LNCaP clone FGC (cell line): Measurements from ENCODE around the gene LAMA2.

Experiments
- DNase-seq: peaks from one replicate; pipeline ENCODE4 v3.0.0-alpha.2; 2011; ENCODE audit warnings: low read depth
- H3K4me3 ChIP-seq: 2 replicates; pipeline ENCODE4 v1.5.1; 2011; ENCODE audit warnings: mild to moderate bottlenecking, low read depth, low read length, control low read depth
- TF ChIP-seq, protein P1 (sequence below): IDR thresholded peaks from 2 replicates; pipeline ENCODE4 v1.5.1; 2012; ENCODE audit warnings: mild to moderate bottlenecking; ENCODE audit not compliant: control insufficient read depth, insufficient read depth; ENCODE audit errors: extremely low read depth

Gene LAMA2

DNA sequence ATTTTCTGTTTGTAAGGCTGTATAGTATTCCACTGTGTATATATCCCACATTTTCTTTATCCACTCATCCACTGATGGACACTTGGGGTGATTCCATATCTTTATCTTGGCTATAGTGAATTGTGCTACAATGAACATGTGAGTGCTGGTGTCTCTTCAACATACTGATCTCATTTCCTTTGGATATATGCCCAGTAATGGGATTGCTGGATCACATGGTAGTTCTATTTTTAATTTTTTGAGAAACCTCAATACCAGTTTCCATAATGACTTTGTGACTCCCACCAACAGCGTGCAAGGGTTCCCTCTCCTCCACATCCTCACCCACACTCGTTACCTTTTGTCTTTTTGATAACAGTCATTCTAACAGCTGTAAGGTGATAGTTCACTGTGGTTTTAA lies 661.0 kb downstream of the LAMA2 start:
- TF ChIP-seq, protein P1, sequence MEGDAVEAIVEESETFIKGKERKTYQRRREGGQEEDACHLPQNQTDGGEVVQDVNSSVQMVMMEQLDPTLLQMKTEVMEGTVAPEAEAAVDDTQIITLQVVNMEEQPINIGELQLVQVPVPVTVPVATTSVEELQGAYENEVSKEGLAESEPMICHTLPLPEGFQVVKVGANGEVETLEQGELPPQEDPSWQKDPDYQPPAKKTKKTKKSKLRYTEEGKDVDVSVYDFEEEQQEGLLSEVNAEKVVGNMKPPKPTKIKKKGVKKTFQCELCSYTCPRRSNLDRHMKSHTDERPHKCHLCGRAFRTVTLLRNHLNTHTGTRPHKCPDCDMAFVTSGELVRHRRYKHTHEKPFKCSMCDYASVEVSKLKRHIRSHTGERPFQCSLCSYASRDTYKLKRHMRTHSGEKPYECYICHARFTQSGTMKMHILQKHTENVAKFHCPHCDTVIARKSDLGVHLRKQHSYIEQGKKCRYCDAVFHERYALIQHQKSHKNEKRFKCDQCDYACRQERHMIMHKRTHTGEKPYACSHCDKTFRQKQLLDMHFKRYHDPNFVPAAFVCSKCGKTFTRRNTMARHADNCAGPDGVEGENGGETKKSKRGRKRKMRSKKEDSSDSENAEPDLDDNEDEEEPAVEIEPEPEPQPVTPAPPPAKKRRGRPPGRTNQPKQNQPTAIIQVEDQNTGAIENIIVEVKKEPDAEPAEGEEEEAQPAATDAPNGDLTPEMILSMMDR = no peak
- H3K4me3 ChIP-seq = no peak overlapping the region
- DNase-seq = no peak

DNA sequence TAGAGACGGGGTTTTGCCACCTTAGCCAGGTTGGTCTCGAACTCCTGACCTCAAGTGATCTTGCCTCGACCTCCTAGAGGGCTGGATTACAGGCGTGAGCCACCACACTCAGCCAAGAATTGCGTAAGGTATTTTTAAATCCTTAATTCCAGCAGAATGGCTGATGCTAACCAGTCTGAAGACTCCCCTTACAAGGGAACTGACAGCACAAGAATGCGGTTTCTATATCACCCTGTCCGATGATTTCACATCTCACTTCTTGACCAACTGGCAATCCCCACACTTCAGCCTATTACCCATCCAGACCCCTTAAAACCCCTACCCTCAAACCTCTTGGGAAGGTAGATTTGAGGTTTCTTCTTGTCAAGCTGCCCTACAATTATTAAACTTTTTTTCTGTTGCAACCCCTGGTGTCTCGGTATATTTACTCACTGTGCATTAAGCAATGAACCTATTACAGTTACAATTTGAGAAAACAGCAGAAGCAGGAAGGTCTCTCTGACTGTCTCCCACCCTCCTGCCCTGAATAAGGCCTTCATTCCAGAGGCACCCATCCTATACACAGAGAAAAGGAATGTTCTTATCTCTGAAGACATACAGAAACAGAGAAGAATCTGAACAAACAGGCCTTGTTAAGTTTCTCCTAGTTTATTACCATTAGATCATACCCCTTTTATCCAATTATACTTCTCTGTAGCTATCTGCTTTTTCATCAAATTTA lies 662.1 kb downstream of the LAMA2 start:
- TF ChIP-seq, protein P1 = no peak
- no peak for DNase-seq
- no peak overlapping the region for H3K4me3 ChIP-seq

DNA sequence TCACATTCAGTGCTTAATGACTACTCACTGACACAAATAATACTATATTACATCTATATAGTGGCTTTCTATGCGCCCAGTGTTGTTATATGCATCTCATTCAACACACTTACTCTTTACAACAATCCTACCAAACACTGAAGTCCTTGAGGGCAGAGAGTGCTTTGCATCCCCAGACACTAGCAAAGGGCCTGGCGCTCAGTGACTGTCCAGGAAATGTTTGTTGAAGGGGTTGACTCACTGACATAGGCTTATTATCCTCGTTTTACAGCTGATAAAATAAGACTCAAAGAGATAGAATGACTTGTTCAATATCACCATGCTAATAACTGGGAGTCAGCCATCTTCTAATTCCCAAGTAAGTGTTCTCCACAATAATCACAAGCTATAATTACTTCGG lies 663.8 kb downstream of the LAMA2 start:
- TF ChIP-seq, protein P1 = no peak
- DNase-seq = no peak
- no peak overlapping the region for H3K4me3 ChIP-seq

DNA sequence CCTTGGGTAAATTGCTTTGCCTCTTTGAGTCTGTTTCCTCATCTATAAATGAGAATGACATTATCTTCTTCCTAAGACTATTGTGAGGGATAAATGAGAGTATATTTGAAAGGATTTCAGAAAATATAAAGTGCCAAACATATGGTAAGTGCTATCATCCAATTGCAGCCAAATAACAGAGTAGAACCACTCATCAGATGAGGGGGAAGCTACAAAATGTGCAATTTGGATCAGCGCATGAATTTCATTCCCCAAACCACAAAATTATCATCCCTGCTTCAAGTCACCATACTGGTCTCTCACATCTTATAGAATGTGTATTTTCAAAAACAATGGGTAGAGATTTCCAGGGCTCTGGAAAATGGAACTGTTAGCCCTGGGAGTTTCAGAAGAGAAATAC lies 668.5 kb downstream of the LAMA2 start:
- no peak overlapping the region for H3K4me3 ChIP-seq
- TF ChIP-seq, protein P1 = no peak
- no peak for DNase-seq

DNA sequence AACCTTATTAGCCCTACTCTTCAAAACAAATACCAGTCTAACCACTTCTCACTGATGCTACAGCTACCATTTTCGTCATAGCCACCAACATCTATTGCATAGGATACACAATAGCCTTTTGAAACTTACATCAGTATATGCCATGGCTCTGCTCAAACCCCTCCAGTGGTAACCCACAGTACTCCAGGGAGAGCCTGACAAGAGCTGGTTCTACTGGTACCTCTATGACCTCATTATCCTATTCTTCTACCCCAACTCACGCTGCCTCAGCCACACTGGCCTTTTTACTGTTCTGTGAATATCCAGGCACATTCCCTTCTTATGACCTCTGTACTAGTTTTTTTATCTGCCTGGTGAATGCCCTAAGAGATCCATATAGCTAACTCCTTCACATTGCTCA lies 669.5 kb downstream of the LAMA2 start:
- no peak for DNase-seq
- H3K4me3 ChIP-seq = no peak overlapping the region
- TF ChIP-seq, protein P1 = no peak

DNA sequence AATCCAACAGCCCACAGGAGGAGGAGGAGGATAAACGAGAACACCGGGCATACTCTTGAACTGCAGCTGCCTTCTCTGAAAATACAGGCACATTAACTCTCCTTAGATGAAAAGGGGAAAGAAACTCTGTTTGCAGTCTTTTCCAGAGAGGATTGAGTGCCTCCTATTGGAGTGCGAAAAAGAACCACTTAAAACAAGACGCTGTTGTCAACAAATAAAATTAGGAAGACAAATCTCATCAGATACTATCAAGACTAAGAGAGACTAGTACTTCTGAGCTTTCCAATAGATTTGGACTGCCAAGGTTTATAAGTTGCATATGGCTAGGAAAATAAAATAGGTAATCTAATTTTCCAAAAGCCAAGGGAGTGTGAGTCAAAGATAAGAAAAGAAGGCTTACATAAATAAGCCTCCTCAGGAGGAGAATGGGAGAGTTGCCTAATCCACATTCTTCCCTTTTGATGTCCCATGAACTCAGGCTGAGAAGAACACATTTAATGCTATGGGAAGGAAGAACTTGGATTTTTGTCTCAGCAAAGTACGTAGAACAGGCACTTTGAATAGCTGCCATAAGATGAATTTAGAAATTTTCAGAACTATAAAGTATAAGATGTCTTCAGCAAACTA lies 672.4 kb downstream of the LAMA2 start:
- TF ChIP-seq, protein P1 = no peak
- no peak for DNase-seq

More for the DNA sequence above, 672.4 kb downstream of the LAMA2 start:
- no peak overlapping the region for H3K4me3 ChIP-seq
